GM19193 (cell line): ENCODE results near the gene LENG9.

ENCODE experiments used
- POLR2A ChIP-seq: IDR thresholded peaks from 4 replicates; pipeline ENCODE4 v1.6.1; 2011; ENCODE audit not compliant: insufficient read depth, insufficient read length; ENCODE audit errors: extremely low read depth

The LENG9 gene

DNA sequence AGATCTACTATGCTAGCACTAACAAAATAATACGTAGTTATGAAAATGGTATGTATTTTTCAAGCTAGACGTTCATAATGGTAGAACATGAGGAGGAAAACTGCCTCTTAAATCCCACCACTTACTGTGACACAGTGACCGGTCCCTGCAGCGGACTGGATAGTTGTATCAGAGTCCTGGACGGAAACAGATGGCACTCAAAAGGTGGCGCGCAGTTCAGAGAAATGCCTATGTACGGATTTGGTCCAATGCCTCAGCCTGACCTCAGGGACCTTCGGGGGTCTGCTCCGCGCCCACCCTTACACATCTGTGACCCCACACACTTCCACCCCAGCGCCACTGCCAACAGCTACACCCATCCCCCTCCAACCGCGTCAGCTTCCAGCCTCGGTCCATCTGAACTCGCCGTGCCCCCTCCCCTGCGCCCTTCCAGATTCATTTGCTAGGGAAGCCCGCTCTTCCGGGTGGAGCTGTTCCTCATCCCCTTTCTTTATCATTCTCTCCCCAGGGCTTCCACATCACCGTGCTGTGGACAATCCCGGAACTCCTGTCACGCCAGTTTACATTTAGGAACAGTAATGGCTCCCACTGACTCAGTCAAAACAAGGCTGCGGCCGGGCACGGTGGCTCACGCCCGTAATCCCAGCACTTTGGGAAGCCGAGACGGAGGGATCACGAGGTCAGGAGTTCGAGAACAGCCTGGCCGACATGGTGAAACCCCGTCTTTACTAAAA, 15.4 kb downstream of the LENG9 start:
- no peak for TF ChIP-seq POLR2A

DNA sequence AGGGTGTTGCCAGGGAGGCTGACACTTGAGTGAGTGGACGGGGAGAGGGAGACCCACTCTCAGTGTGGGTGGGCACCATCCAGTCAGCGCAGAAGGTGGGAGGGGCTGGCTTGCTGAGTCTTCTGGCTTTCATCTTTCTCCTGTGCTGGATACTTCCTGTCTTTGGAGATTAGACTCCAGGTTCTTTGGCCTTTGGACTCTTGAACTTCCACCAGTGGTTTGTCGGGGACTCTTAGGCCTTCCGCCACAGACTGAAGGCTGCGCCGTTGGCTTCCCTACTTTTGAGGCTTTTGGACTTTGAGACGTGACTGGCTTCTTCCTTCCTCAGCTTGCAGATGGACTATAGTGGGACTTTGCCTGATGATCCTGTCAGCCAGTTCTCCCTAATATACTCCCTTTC, 18.8 kb downstream of the LENG9 start:
- TF ChIP-seq POLR2A, result no peak

DNA sequence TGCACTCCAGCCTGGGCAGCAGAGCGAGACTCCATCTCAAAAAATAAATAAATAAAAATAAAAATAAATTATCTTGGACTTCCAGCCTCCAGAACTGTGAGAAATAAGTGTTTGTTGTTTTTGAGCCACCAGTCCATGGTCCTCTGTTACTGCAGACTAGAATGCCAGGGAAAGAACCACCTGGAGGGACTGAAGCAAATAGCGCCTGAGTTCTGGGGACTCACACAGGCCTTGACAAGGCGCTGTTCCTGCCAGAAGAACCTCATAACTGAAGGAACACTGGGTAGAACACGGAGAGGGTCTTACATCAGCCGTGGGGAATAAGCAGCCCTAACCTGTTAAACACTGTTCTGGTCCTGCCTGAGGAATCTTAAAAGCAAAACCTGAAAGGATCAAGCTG, 22.9 kb downstream of the LENG9 start:
- no peak for TF ChIP-seq POLR2A

DNA sequence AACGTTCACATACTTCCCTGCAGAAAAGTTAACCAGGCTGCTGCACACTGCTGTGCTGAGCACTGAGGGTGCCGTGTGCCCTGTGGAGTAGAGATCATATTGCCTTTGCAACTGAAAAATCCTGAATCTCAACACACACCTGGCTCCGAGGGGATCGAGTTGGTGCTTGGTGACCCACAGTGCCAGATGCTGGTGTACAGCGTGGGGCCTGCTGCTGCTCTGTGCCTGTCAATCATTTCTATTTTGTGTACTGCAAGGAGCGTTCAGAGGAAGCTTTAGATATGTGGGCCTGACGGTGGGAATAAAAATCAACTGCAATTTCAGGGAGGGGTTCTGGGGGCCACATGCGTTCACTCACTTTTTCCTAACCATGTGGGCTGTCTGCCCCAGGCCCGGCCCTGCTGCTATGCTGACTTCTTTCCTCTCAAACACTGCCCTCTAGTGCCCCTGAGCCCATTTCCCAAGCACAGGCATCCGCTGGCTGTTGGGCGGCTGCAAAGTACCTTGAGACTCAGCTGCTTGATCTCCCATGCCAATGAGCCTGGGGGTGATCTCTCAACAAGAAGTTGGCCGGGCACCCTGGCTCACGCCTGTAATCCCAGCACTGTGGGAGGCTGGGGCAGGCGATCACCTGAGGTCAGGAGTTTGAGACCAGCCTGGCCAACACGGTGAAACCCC, 24.3 kb downstream of the LENG9 start:
- TF ChIP-seq POLR2A, result no peak

DNA sequence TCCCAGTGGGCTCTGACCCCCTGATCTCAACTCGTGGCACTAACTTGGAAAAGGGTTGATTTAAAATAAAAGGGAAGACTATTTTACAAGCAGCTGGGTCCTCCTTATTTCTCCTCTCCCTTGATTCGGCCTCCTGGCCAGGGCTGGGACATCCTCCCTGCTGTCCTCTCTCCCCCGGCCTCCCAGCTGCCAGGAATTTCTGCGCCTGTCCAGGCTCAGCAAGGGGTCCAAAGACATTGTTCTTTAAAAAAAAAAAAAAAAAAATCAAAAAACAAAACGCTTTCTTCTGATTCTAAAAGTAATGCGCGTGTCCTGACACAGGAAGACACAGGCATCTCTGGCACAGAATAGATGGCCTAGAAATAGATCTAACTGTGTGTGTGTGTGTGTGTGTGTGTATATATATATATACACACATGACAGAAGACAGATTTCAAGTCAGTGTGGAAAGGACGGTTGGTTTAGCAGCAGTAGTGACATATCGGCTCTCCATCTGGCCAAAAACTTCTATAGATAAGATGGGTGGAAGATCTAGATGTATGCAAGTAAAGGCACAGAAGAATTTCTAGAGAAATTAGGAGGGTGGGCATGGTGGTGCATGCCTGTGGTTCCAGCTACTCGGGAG, 26.8 kb downstream of the LENG9 start:
- no peak for TF ChIP-seq POLR2A

DNA sequence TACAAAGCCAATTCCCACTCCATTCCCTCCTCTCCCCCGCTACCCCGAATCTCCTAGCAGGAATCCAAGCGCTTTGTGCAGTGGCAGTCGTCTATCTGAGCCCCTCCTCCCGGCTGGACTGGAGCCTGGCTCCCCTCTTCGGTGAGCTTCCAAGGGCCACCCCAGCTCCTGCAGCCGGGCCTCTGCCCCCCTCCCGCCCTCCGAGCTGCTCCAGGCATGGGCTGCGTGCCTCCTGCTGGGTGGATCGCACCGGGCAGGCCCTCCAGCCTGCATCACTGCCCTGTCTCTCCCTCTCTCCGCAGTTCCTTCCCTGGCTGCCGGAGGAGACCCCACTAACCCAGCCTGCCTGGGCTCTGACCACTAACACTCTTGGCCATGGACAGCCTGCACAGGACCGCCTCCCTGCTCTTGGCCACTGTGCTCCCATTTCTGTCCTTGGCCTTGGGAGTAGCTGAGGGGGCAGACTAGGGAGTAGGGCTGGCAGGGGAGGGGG, 27.5 kb downstream of the LENG9 start:
- TF ChIP-seq POLR2A, result no peak

DNA sequence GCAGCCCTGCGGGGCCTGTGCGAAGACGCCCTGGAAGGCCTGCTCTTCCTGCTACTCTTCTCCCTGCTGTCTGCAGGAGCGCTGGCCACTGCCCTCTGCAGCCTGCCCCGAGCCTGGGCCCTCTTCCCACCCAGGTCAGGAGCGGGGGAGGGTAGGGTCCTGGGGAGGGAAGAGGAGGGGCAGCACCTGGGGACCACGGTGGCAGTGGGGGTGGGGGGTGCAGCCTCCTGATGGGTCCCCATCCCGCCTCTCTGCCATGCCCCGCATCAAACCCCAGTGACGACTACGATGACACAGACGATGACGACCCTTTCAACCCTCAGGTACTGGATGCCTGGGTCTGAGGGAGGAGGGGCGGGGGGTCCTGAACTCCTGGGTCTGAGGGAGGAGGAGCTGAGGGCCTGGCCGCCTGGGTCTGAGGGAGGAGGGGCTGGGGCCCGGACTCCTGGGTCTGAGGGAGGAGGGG, 28.0 kb downstream of the LENG9 start:
- no peak for TF ChIP-seq POLR2A

DNA sequence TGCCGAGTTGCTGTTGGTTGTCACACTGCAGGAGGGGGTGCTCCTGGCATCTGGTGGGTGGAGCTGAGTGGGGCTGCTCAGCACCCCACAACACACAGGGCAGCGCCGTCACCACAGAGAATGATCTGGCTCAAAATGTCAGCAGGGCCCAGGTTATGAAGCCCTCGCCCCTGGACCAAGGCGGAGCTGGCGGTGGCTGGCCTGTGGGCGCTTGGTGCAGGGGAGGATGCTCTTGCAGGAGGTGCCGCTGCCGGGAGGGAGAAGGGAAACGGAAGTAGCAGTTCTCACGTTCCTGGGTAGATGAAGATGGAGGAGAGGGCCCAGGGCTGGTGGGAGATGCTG, 28.7 kb downstream of the LENG9 start:
- no peak for TF ChIP-seq POLR2A

DNA sequence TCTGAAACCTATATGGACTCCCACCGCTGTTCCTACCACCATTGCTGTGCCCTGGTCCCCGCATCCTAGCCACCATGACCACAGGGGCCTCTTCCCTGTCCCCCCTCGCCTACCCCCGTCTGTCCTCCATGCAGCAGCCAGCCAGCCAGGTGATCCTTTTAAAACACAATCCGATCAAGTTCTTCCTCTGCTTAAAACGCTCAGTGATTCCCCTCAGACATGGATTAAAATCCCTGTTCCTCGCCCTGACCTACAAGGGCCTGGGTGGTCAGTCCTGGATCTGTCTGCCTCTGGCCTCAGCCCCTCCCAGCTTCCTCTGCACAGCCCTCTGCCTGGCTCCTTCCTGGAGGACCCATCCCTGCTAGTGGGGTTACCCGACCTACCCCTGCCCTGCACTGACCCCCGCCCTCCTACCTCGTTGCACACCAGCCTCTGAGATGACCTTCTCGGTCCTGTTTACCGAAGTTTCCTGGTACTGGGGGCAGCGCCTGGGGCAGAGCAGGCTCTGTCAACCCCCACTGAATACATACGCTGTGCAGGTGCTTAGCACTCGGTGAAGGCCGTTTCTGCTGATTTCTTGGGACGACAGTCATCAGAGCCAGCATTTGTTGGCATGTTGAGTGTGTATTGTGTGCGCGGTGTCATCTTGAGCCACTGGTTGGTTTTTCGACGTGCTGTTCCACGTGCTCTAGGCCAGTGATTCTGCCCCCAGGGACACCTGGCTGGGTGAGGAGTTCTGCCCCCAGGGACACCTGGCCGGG, 29.3 kb downstream of the LENG9 start:
- no peak for TF ChIP-seq POLR2A

DNA sequence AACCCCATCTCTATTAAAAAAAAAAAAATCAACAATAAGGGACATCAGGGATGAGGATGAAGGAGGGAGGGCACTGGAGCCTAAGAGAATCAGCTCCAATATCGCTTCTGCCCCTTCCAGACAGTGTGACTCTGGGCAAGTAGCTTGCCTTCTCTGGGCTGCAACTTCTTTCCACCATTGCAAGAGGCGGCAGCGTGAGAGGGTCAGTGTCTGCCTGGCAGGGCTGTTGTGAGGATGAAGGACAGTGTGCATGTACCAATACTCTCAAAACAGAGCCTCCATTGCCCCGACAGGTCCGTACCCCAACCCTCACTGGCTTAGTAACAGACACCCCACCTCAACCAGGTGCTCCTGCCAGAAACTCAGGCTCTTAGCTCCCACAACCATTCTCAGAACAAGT, 29.9 kb downstream of the LENG9 start:
- no peak for TF ChIP-seq POLR2A

DNA sequence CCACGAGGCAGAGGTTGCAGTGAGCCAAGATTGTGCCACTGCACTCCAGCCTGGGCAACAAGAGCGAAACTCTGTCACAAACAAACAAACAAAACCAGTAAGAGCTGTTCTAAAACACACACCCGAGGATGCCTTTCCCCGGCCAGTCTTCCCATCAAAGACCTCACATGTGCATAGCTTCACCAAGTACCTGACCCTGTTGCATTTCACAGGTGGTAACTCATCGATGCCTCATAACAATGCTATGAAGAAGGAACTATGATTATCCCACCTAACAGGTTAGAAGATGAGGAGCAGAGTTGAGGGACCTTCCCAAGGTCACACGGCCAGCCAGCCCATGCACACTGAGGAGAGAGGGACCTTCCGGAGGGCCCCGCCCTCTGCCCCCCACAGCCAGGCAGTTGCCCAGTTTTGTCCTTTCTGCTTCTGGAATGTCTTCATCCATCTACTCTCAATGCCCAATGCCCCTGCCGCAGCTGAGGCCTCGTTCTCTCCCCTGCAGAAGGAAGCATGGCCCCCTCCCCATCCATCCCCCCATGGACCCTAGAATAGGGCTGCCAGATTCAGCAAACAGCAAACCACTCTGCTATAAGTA, 31.3 kb downstream of the LENG9 start:
- no peak for TF ChIP-seq POLR2A

DNA sequence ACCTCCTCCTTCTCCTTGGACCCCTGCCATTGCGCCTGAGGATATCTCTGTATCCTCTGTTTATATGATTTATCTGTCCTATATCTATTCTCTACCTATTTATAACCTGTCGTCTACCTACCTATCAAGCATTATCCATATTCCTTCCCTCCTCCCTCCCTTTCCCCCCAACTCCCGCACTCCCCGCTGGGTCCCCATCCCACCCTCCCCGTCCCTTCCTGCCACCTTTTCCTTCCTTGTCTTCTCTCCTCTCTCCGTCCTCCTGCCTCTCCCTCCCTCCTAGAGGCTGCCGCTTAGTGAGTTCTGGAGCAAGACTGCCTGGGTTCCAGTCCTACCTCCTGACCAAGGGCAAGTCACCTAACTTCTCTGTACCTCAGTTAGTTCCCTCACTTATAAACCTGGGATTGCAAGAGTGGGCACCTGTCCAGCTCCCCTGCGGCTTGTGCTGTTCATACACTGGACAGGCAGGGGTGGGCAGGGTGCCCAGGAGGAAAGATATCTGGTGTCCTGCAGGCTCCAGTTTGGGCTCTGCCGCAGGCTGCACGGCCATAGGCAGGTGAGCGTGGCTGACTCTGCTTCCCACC, 32.2 kb downstream of the LENG9 start:
- TF ChIP-seq POLR2A, result no peak

DNA sequence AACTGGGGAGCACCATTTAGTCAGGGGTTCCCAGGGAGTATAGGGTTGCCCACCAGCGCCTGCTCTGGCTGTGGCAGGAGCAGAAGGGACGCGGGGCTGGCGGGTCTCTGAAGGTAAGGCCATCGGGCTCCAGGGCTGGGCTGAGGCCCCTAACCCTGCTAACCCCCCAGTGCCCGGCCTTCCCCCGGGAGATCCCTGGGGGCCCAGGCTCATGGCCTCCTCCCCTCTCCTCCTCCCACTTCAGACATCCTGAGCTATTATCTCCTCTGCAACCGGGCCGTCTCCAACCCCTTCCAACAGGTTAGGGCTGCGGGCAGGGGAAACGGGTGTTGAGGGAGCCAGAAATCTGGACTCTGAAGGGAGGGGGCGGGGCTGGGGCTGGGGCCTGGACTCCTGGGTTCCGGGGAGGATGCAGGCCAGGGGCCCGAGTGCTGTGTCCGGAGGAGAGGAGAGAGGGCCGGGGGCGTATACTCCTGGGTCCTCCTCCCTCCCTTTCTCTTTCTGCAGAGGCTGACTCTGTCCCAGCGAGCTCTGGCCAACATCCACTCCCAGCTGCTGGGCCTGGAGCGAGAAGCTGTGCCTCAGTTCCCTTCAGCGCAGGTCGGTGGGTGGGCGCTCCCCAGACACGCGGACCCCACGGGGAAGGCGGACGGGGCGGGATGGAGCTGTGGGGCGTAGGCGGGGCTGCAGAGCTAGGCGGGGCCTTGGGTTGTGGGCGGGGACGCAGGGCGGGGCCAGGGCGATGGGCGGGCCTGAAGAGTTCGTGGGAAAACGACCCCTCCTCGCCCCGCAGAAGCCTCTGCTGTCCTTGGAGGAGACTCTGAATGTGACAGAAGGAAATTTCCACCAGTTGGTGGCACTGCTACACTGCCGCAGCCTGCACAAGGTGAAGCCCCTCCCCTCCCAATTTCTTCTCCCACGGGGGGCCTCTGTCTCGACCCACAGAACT, 33.0 kb downstream of the LENG9 start:
- no peak for TF ChIP-seq POLR2A
